Measurements from ENCODE around the gene GMPPA. TPM values are rescaled to one million over a fixed set of nuclear protein-coding genes. Genes with fewer than 3 reads are reported as not detected.

Gene GMPPA
- total and polyA plus RNA-seq, 9 of the 15 experiments (the other 6 are each of a cell fraction or from before 2014, with no cell fraction given): 7.0 to 101 (median 66.7) TPM

DNA sequence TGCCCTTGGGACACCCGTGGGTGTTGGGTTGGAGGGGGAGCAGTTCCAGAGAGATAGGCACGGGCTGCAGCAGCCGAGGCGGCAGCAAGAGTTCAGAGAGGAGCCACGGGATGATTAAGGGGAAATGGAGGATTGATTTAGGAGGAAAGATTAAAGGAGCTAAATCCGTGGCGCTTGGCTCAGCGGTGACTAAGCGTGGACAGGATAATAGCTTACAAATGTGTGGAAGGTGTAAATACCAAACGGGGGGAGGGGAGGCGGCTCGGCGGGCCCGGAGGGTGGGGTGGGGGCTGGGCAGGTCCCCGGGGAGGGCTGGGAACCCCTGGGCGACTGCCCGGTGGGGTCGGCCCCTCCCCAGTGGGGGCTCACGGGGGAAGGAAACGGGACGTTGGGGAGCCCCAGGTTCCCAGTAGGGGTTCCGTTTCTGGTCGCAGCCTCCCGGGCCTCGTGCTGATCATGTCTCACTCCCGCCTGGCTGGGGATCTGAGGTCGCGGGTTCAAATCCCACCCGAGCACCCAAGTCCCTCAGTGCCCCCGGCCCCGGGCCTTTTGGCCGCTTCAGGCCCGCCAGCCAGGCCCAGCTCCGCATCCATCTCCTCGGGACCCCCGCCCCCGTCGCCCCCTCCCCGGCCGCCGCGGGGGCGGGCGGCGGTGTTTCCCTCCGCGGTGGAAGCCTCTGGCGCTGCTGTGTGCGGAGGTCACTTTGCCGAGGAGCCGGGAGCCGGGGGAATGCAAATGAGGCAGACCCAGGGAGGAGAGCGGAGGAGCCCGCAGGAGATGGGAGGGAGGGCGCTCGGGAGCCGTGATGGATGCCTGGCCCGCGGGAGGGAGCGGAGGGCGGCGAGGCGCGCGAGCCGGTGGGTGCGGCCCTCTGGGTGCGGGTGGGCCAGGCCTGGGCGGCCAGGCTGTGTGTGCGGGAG lies 23.7 kb downstream of the GMPPA start (continued):
- TF ChIP-seq PRDM10 (IDR thresholded peaks at IDR 0.05; ENCODE audit: partially characterized antibody): no peak
- no peak for TF ChIP-seq GTF2B (IDR thresholded peaks at IDR 0.05; ENCODE audit: extremely low read depth, insufficient read length)
- 0 out of 2 replicates have a peak, but pooled peaks have one; percentile 29 for TF ChIP-seq HES1 (IDR thresholded peaks at IDR 0.05; ENCODE audit: low read depth)
- TF ChIP-seq ZNF134 (CRISPR knock-in tag; conservative IDR thresholded peaks at IDR 0.05): no peak
- TF ChIP-seq CREB1 (IDR thresholded peaks at IDR 0.05): no peak
- no peak for TF ChIP-seq CREB1 (CRISPR knock-in tag; IDR thresholded peaks at IDR 0.05)
- no peak for TF ChIP-seq ZBTB17 (CRISPR knock-in tag; IDR thresholded peaks at IDR 0.05)
- no peak for TF ChIP-seq ZNF121 (CRISPR knock-in tag; conservative IDR thresholded peaks at IDR 0.05)
- no peak for TF ChIP-seq KDM5B (IDR thresholded peaks at IDR 0.05; ENCODE audit: insufficient replicate concordance, low read depth, low read length)
- no peak for TF ChIP-seq FUS (optimal IDR thresholded peaks at IDR 0.05; ENCODE audit: low read depth, low read length)
- no peak for TF ChIP-seq TGIF2 (CRISPR knock-in tag; IDR thresholded peaks at IDR 0.05)
- TF ChIP-seq GTF2A2 (tag; IDR thresholded peaks at IDR 0.05): no peak
- no peak for TF ChIP-seq ETV1 (tag; conservative IDR thresholded peaks at IDR 0.05; ENCODE audit: low read depth)
- TF ChIP-seq, protein P1, sequence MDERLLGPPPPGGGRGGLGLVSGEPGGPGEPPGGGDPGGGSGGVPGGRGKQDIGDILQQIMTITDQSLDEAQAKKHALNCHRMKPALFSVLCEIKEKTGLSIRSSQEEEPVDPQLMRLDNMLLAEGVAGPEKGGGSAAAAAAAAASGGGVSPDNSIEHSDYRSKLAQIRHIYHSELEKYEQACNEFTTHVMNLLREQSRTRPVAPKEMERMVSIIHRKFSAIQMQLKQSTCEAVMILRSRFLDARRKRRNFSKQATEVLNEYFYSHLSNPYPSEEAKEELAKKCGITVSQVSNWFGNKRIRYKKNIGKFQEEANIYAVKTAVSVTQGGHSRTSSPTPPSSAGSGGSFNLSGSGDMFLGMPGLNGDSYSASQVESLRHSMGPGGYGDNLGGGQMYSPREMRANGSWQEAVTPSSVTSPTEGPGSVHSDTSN (CRISPR knock-in tag; IDR thresholded peaks at IDR 0.05; ENCODE audit: low read depth): no peak
- TF ChIP-seq, protein P1 (tag; conservative IDR thresholded peaks at IDR 0.05; ENCODE audit: low read depth): peak; percentile 76
- TF ChIP-seq ZNF764 (CRISPR knock-in tag; IDR thresholded peaks at IDR 0.05; ENCODE audit: low read depth): no peak
- TF ChIP-seq RAD21 (CRISPR knock-in tag; conservative IDR thresholded peaks at IDR 0.05 in 1 of 2, IDR thresholded peaks at IDR 0.05 in 1 of 2): no peak
- TF ChIP-seq ZNF699 (CRISPR knock-in tag; IDR thresholded peaks at IDR 0.05; ENCODE audit: insufficient replicate concordance): no peak

Measured in K562 (cell line).